GM21786 (cell line): ENCODE results near the gene MND1.

Experiments
- ATAC-seq: cut with Tn5 transposase; IDR thresholded peaks from one replicate; pipeline ENCODE4 v1.9.1; 2021; ENCODE audit not compliant: unreplicated experiment

MND1 gene

DNA sequence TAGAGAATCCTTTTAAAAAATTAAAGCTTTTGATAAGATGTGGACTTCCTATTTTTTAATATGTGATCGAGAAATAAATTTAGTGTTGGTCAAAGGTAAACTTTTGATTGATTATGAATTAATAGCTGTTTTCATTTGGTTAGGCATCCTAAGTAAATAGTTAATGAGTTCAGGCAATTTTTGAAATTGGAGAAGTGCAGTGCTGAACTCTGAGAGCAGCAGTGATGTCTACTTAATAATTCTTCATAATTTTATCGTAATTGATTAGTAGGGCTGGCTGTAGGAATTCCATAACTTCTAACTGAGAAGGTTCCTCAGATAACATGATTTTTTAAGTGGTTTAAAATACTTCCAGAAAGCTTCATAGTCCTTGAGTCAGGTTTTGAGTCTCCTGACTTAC lies 1.5 kb downstream of the MND1 start:
- no peak for ATAC-seq

DNA sequence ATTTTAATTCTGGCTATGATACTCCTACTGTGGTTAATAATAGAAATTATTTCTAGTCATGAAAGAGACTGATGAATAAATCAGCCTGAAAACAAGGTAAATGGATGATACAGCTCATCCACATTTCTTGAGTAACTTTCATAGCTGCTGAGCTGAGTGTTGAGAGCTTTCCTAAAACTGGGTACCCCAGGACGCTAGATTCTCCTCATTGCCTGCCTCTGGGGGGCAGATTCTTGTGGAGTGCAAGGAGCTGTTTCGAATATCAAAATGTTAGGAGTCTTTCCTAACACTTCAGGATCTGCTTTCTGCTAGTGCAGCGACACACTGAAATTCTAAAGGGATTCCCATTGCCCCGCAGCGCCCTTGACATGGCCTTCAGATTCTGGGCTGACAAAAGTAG lies 2.1 kb downstream of the MND1 start:
- no peak for ATAC-seq

DNA sequence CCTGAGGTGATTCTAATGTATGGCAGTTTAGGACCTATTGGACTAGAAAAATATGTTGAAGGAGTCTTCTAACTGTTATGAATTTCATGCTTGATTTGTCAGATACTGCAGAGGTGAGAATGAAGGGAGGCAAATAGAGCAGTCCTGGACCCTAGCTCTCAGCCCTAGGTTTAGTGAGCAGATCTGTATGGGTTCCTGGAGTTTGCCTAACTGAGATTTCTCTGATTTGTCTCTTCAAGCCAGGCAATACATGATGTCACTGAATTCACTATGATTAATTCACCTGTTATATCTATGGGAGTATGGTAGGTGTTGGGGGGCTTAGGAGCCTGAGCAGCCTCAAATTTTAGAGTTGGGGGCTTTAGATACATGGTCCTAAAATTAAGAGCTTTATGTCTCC lies 2.6 kb downstream of the MND1 start:
- no peak for ATAC-seq

DNA sequence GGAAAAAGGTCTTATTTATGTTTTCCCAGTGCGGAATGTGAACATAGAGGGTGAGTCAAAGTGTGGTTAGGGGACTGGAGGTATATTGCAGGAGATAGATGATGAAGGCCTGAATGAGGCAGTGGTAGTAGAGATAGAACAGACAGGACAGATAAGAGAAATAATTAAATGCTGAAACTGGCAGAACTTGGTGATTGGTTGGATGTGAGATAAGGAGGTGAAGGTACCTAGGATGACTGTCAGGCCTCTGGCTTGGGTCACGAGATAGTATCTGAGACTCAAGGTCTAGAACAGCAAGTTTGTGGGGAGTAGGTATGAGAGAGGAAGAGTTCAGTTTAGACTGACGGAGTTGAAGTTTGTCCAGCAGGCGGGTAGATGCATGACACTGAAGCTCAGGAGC lies 3.5 kb downstream of the MND1 start:
- ATAC-seq: no peak

DNA sequence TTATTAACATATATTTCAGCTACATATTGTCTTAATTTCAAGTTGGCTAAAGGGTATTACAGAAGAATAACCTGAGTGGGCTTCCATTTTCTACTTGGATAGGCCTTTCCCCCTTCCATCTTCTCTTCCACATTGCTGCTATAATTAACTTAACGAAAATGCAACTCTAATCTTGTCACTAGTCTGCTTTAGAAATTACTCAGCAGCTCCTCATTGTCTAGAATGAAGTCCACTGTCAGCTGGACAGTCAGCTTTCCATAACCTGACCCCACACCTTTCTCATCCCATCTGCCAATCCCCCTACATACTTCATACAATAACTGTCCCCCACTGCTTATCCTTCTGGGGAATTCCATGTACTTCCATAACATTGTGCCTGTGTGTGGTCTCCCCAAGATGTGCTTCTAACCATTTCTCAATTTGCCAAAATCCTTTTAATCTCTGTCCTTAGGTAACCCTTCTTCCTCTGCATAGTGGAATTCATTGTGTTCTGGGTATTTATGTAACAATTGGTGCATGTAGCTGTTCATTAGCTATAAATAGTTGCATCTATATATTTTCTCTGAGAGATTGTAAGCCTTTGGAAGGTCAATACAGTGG lies 4.8 kb downstream of the MND1 start:
- no peak for ATAC-seq

DNA sequence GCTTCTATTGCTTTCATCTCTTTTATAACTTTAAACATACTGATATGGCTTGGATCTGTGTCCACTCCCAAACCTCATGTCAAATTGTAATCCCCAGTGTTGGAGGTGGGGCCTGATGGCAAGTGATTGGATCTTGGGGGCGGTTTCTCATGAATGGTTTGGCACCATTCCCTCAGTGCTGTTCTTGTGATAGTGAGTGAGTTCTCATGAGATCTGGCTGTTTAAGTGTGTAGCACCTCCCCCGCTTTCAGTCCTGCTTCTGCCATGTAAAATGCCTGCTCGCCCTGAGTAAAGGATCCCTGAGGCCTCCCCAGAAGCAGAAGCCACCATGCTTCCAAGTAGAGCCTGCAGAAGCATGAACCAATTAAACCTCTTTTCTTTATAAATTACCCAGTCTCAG lies 17.7 kb downstream of the MND1 start:
- no peak for ATAC-seq

DNA sequence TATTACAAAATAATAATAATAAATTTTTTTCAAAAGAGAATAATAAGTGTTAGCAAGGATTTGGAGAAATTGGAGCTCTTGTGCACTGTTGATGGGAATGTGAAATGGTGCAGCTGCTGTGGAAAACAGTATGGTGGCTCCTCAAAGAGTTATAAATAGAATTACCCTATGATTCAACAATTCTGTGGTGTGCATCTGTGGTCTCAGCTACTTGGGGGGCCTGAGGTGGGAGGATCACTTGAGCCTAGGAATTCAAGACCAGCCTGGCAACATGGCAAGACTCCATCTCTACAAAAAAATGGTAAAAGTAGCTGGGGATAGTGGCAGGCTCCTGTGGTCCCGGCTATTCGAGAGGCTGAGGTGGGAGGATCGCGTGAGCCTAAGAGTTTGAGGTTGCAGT lies 19.6 kb downstream of the MND1 start:
- ATAC-seq: no peak

GRCh38 chr4:153365003-153365402 lies 20.5 kb downstream of the MND1 start:
- no peak for ATAC-seq

- no peak for ATAC-seq
Observed at GRCh38 chr4:153366486-153366885, 22.0 kb downstream of the MND1 start.

DNA sequence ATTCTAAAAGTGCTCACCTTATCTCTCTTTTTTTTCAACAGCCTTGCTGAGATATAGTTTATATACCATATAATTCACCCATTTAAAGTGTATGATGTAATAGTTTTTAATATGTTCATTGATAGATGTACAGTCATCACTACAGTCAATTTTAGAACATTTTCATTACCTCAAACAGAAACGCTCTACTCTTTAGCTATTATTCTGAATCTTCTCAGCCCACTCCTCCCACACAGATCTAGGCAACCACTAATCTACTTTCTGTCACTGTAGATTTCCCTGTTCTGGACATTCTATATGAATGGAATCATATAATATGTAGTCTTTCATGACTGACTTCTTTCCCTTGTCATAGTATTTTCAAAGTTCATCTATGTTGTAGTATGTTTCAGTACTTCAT lies 22.6 kb downstream of the MND1 start:
- ATAC-seq: no peak

GRCh38 chr4:153369021-153369420 lies 24.5 kb downstream of the MND1 start:
- ATAC-seq: no peak

GRCh38 chr4:153371701-153372234 lies 27.3 kb downstream of the MND1 start:
- ATAC-seq: no peak

- ATAC-seq: no peak
Observed at GRCh38 chr4:153372967-153373562, 28.6 kb downstream of the MND1 start.

GRCh38 chr4:153374442-153374841 lies 30.0 kb downstream of the MND1 start:
- ATAC-seq: no peak

GRCh38 chr4:153375303-153375702 lies 30.8 kb downstream of the MND1 start:
- no peak for ATAC-seq

DNA sequence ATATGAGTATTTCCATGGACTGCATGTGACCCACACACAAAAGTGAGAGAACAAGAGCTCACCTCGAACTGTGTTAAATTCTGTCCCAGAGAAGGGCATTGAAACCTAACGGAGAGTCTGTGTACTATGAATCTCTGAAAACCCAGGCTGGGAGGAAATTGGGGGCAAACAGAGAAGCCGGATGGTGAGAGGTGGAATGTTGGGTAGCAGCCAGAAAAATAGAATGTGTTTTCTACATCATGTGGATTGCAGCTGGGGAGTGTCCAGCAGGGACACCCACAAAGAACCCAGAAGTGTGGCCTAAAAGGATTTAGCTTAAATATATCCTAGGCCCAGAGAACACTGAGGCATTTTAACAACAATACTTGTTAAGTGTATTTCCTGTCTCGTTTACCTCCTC lies 38.6 kb downstream of the MND1 start:
- no peak for ATAC-seq

GRCh38 chr4:153384160-153384559 lies 39.7 kb downstream of the MND1 start:
- no peak for ATAC-seq

DNA sequence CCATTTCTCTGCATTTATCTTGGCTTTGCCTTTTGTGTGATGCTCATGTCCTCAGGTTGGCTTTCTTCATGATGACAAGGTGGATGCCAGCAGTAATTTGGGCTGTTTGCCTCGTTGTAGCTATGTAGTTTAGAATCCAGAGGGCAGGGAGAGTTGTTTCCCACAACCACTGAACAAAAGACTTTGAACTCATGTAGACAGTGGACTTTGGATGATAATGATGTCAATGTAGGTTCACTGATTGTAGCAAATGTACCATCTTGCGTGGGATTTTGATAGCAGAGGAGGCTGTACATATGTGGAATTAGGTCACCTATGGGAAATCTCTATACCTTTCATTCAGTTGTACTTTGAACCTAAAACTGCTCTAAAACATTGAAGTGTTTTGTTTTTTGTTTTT lies 41.3 kb downstream of the MND1 start:
- no peak for ATAC-seq

GRCh38 chr4:153387981-153388380 lies 43.5 kb downstream of the MND1 start:
- ATAC-seq: no peak

DNA sequence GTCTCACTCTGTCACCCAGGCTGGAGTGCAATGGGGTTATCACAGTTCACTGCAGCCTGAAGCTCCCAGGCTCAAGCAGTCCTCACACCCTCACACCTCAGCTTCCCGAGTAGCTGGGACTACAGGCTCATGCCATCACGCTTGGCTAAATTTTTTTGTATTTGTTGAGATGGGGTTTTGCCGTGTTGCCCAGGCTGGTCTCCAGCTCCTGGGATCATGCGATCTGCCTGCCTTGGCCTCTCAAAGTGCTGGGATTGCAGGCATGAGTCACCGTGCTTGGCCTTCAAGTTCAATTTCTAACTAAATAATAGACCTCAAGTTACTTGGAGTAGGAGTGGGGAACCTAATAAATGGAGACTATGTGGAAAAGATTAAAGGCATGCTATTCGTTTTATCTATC lies 48.9 kb downstream of the MND1 start:
- ATAC-seq: no peak

GRCh38 chr4:153394945-153395344 lies 50.5 kb downstream of the MND1 start:
- ATAC-seq: no peak

- no peak for ATAC-seq
Observed at GRCh38 chr4:153398713-153399112, 54.2 kb downstream of the MND1 start.

GRCh38 chr4:153399358-153399757 lies 54.9 kb downstream of the MND1 start:
- no peak for ATAC-seq
